Thoracic aorta (tissue), 2 donors: ENCODE results near the gene LILRB3. TPM values are rescaled to one million over a fixed set of nuclear protein-coding genes. Genes with fewer than 3 reads are reported as not detected.
"Not testable (repeated sequence)": the region's sequence is repeated elsewhere in the genome, so short reads cannot be mapped to it uniquely, and the experiment has no call there.

Experiments used
- ATAC-seq: fragments of 150-250 bp; one replicate; pipeline ENCODE4 v1.8.0; 2017; ENCODE audit warnings: low read depth; ENCODE audit not compliant: insufficient number of reproducible peaks, low FRiP score
- DNase-seq: peaks from one replicate; pipeline ENCODE4 v3.0.0-alpha.2; 2020; ENCODE audit warnings: low spot score
- H3K27ac ChIP-seq, 2 donors: fragments of 200-600 bp; sonication (generic); 1 replicate in 1 of 2; 2 replicates in 1 of 2; pipeline ENCODE4 v1.5.1; 2016; ENCODE audit warnings: mild to moderate bottlenecking in 2 of 2, moderate library complexity in 2 of 2
- H3K27me3 ChIP-seq: fragments of 200-600 bp; sonication (generic); replicated peaks from 2 replicates; pipeline ENCODE4 v1.6.0; 2016; ENCODE audit warnings: mild to moderate bottlenecking; ENCODE audit not compliant: insufficient read depth
- H3K36me3 ChIP-seq: fragments of 200-600 bp; sonication (generic); one replicate; pipeline ENCODE4 v1.5.1; 2016
- H3K4me1 ChIP-seq, 2 donors: fragments of 200-600 bp; sonication (generic); 1 replicate in 1 of 2; 2 replicates in 1 of 2; pipeline versions ENCODE4 v1.5.1 to v1.6.0; 2016; ENCODE audit warnings: low read depth in 2 of 2, mild to moderate bottlenecking in 1 of 2; ENCODE audit not compliant: control insufficient read depth in 1 of 2
- H3K4me3 ChIP-seq: fragments of 200-600 bp; sonication (generic); 2 replicates; pipeline ENCODE4 v1.5.1; 2016; ENCODE audit warnings: mild to moderate bottlenecking
- H3K9me3 ChIP-seq: fragments of 200-600 bp; sonication (generic); 2 replicates; pipeline ENCODE4 v1.5.1; 2016
- CTCF ChIP-seq: fragments of 200-600 bp; sonication (generic); IDR thresholded peaks from one replicate; pipeline ENCODE4 v1.5.1; 2019; ENCODE audit warnings: antibody characterized with exemption
- total RNA-seq, 2 donors: library from RNA; depleted of rRNA; stranded (reverse); fragments of >200 nt; gene quantifications; one replicate each; pipeline versions ENCODE4 v1.1.0 to v1.2.3, GENCODE V29; 2016

LILRB3 gene
- total RNA-seq, 2 donors from 2014 or later = 21.9 to 71.5 TPM

GRCh38 chr19:54186351-54186750, 36.5 kb downstream of the LILRB3 start:
- no peak overlapping the region for H3K27ac ChIP-seq
- ATAC-seq = no peak

GRCh38 chr19:54183431-54183830, 39.4 kb downstream of the LILRB3 start:
- TF ChIP-seq CTCF = no peak
- DNase-seq (no peak), ATAC-seq (no peak)
- Histone ChIP-seq H3K4me3 (no peak overlapping the region), H3K27ac (no peak overlapping the region), H3K9me3 (no peaks in the 10 kb centered on the region), H3K27me3 (no peaks in the 10 kb centered on the region), H3K36me3 (no peaks in the 10 kb centered on the region), H3K4me1 (peaks cover 5 to 10% of the 10 kb centered on the region in 2 donors)

More at GRCh38 chr19:54186351-54186750, 36.5 kb downstream of the LILRB3 start:
- H3K4me1 ChIP-seq = peaks cover 7 to 16% of the 10 kb centered on the region in 2 donors
- DNase-seq = no peak
- H3K36me3 ChIP-seq = no peaks in the 10 kb centered on the region
- no peaks in the 10 kb centered on the region for H3K27me3 ChIP-seq
- TF ChIP-seq CTCF = no peak
- H3K4me3 ChIP-seq = no peak overlapping the region
- H3K9me3 ChIP-seq = no peaks in the 10 kb centered on the region

GRCh38 chr19:54181894-54182293, 40.9 kb downstream of the LILRB3 start:
- H3K4me3 ChIP-seq, H3K9me3 ChIP-seq, H3K36me3 ChIP-seq, H3K27ac ChIP-seq, DNase-seq, ATAC-seq, H3K27me3 ChIP-seq, H3K4me1 ChIP-seq: not testable (repeated sequence)

- TF ChIP-seq CTCF = no peak
- Histone ChIP-seq H3K4me3 (no peak overlapping the region), H3K9me3 (no peaks in the 10 kb centered on the region), H3K27me3 (no peaks in the 10 kb centered on the region), H3K36me3 (no peaks in the 10 kb centered on the region), H3K4me1 (no peaks in the 10 kb centered on the region), H3K27ac (no peak overlapping the region)
- ATAC-seq (no peak), DNase-seq (no peak)
Observed at GRCh38 chr19:54180691-54181091, 42.1 kb downstream of the LILRB3 start.

- Histone ChIP-seq H3K4me1 (no peaks in the 10 kb centered on the region), H3K27ac (no peak overlapping the region), H3K27me3 (no peaks in the 10 kb centered on the region), H3K4me3 (no peak overlapping the region), H3K36me3 (no peaks in the 10 kb centered on the region), H3K9me3 (no peaks in the 10 kb centered on the region)
- no peak for DNase-seq
- TF ChIP-seq CTCF = no peak
- ATAC-seq = no peak
Observed at GRCh38 chr19:54179921-54180461, 42.8 kb downstream of the LILRB3 start.

- Histone ChIP-seq H3K4me3 (no peak overlapping the region), H3K27me3 (no peaks in the 10 kb centered on the region), H3K36me3 (no peaks in the 10 kb centered on the region), H3K27ac (no peak overlapping the region), H3K4me1 (no peaks in the 10 kb centered on the region), H3K9me3 (no peaks in the 10 kb centered on the region)
- DNase-seq (no peak), ATAC-seq (no peak)
- no peak for TF ChIP-seq CTCF
Observed at GRCh38 chr19:54179262-54179852, 43.5 kb downstream of the LILRB3 start.
